Body of pancreas (tissue), 4 donors: ENCODE data around the gene SLC25A25.

ENCODE experiments used
- CTCF ChIP-seq, 7 experiments: fragments of 450-650 bp in 4 of 7; fragments of 200-600 bp in 3 of 7; sonication (generic) in 3 of 7; IDR thresholded peaks; one replicate each; pipeline ENCODE4 v1.5.1; 2016 to 2019; ENCODE audit warnings: antibody characterized with exemption in 7 of 7
- POLR2A ChIP-seq, 3 donors: fragments of 450-650 bp; IDR thresholded peaks; one replicate each; pipeline ENCODE4 v1.6.1; 2016; ENCODE audit warnings: antibody characterized with exemption in 3 of 3, mild to moderate bottlenecking in 2 of 3

- TF ChIP-seq CTCF (IDR thresholded peaks at IDR 0.05) (no peak), POLR2A (IDR thresholded peaks at IDR 0.05) (no peak)
These were observed 33.7 kb downstream of the SLC25A25 start for GRCh38 chr9:128101690-128102089.
